NCI-H146 treated with DMSO at 0.1 percent for 48 hours (cell line): Measurements from ENCODE around the gene ADAP1.
"Not testable (repeated sequence)": the region's sequence is repeated elsewhere in the genome, so short reads cannot be mapped to it uniquely, and the experiment has no call there.

Experiments
- DNase-seq: peaks from one replicate; lab custom pipeline; 2025; ENCODE audit not compliant: unreplicated experiment; lab: John Stamatoyannopoulos, UW

ADAP1 gene

DNA sequence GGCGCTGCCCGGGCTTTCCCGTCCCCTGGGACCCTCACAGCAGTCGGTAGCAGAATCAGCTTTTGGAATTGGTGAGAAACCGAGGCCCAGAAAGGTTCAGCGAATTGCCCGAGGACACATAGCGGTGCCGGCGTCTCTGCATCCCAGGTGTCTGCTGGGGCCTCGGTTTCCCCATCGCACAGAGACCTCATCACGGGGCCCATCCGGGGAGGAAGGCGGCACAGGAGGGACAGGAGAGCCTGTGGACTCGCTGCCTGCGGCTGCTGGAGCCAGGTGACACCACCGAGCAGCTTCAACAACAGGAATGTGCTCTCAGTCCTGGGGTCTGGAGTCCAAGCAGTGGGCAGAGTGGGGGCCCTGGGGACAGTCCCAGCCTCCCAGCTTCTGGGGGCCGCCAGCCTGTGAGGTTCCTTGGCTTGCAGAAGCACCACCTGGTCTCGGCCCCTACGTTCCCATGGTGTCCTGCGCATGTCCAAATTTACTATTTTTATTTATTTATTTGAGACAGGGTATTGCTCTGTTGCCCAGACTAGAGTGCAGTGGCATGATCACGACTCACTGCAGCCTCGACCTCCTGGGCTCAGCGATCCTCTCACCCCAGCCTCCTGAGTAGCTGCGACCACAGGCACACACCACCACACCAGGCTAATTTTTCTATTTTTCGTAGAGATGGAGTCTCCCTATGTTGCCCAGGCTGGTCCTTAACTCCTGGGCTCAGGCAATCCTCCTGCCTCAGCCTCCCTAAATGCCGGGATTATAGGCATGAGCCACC lies 21.4 kb upstream of the ADAP1 start:
- DNase-seq = no peak

DNA sequence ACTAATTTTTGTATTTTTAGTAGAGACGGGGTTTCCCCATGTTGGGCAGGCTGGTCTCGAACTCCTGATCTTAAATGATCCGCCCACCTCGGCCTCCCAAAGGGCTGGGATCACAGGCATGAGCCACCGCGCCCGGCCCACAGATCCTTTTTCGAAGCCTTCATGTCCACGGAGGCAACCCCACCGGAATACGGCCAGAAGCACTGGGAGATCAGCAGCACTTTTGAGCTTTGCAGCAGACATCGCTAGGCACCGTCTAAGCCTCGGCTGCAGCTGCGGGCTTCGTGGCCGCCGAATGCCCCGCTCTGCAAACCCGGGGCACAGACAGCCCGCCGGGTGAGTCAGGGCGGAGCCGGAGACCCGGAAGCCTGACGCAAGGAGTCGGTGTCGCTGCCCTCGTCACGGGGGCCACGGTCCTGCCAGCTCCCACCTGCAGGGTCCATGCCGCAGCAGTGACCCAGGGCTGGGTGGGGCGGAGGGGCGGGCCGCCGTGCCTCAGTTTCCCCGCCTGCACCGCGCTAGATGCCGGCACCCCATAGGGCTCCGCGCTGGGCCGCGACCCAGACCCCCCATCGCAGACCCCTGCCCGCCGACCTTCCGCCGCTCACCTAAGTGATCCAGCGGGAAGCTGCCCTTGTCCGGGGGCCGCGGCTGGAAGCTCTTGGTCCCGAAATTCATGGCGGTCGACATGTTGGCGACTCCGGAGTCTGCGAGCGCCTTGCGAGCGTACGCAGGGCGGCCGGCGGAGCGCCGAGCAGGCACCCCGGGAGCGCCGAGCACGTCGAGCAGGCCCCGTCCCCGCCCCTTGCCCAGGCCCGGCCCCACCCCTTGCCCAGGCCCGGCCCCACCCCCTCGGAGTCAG lies 20.6 kb upstream of the ADAP1 start, which contains the start of gene COX19:
Gene COX19 (minus strand): TSS at position 730 of the 862 bp plus-strand sequence. CDS start 40 bp downstream, at position 690.
- DNase-seq = peak; percentile 34

DNA sequence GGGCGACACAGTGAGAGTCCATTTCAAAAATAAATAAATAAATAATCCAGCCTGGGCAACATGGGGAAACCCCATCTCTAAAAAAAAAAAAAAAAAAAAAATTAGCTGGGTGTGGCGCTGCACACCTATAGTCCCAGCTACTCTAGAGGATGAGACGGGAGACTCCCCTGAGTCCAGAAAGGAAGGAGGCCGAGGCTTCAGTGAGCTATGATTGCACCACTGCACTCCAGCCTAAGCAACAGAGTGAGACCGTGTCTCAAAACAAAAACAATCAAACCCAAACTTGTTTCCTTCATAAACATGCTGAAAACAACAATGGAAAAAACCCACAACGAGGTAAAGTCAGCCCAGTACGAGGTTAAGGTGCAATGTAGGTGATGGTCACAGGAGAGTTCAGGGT lies 19.7 kb upstream of the ADAP1 start:
- DNase-seq = no peak

DNA sequence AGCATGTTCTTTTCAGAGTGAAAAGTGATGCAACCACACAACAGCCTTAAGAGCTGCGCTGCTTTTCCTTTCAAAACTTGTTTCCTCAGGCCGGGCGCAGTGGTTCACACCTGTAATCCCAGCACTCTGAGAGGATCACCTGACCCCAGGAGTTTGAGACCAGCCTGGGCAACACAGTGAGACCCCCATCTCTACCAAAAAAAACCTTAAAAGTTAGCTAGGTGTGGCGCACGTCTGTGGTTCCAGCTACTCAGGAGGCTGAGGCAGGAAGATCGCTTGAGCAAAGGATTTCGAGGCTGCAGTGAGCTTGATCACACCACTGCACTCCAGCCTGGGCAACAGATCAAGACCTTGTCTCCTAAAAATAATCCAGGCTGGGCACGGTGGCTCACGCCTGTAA lies 18.8 kb upstream of the ADAP1 start:
- DNase-seq = no peak

DNA sequence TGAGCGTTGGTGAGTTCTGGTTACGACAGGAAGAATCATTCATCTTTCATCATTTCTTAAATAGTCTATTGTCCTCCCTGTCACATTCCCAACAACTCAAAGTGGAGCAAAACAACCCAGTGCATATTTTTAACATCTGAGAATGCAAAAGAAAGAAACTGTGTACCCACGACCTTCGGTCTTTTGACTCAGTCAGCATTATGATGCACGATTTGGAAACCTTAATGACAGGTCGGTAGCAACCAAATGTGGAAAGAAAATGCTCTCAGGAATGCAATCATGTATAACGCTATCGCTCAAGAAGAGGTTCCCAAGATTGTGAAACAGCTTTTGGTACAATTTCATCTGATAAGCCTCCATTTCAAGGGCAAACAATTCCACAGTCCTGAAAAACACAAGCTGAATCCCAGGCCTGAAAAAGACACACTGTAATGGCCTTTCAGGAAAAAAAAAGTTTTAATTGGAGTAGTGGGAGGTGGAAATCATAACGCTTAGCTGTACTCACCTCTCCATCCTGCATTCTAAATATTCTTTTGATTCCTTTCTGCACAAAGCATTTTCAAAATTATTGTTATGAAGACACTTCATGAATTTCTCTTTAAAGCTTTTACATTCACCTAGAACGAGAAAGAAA lies 18.3 kb upstream of the ADAP1 start:
- no peak for DNase-seq

DNA sequence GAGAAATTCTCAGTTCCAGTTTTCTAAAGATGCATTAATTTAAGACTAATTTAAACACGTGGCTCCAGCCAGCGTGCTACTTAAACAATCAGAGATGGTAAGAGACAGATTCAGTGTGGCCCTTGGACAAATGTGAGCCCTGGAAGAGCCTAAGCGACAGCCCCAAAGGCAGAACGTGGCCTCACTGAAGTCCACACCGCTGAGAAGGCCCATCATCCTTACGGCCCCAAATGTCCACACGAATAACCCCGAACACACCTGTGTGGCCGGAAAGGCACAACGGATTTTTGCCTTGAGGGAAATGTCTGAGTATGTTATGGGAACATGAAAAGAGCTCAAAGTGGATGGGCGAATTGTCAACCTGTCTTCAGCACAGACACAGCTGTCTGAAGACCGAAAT lies 17.6 kb upstream of the ADAP1 start:
- no peak for DNase-seq

DNA sequence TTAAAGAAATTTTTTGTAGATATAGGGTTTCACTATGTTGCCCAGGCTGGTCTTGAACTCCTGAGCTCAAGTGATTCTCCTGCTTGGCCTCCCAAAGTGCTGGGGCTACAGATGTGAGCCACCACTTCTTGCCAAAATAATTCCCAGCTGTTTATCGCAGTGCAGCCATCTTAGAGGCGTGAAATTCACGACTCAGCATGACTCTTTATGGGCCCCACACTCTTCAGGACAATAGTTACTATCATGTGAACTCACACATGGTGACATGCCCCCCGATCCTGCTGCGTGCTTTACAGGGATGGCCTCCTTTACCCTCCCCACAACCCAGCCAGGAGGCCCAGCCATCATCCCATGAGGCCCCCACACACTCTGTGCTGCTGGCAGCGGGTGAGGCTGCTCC lies 16.3 kb upstream of the ADAP1 start:
- no peak for DNase-seq

DNA sequence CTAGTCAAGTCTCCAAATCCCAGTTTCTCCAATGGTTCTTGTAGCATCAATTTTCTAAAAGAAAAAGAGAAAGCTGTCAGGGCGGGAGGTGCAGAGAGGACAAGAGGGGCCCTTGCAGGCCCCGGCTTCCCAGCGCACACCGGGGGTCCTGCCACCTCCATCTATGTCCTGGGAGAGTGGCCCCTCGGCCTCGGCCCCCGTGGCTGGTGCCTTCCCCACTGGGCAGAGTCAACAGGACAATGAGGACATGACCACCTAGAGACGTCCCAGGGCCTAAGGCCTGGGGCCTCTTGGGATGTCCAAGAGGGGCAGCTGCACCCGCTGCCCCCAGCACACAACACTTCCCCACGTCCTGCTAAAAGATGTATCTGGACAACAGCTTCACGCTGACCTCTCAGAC lies 14.9 kb upstream of the ADAP1 start:
- DNase-seq = no peak

DNA sequence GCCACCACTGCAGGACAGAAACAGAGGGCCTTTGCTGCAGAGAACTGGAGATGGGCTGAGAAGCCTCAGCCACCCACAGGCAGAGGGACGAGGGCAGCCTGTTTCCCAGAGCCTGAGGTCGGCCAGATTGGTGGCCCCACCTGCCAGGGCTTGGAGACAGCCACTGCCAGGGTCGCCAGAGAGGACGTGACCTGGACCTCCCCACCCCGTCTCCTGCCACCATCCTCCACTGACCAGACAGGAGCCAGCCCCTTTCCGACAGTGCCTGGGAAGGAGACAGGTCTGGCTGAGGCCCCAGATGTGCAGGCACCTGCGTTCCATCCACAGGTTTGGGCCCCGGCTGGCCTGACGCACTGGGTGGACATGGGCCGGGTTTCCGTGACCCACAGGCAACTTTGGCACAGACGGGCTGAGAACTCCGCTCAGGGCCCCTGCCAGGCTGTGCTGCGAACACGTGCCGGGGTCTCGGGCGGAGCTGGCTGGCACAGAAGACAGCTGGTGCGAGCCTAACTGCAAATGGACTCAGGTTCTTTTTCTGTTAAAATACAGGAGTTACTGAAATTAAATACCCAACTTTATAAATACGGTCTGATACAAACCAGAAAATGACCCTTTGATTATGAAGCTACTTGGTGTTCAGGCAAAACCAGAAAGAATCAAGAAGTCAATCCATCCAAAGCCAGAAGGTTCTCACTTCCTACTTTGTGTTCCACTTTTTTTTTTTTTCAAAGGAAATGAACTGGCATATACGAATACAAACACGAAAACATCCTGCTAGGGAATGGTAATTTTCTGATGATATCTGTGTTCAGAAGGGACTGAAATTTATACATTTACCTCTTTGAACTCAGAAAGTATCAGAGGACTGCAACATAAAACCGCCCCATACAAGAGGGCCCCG lies 14.0 kb upstream of the ADAP1 start:
- no peak for DNase-seq

DNA sequence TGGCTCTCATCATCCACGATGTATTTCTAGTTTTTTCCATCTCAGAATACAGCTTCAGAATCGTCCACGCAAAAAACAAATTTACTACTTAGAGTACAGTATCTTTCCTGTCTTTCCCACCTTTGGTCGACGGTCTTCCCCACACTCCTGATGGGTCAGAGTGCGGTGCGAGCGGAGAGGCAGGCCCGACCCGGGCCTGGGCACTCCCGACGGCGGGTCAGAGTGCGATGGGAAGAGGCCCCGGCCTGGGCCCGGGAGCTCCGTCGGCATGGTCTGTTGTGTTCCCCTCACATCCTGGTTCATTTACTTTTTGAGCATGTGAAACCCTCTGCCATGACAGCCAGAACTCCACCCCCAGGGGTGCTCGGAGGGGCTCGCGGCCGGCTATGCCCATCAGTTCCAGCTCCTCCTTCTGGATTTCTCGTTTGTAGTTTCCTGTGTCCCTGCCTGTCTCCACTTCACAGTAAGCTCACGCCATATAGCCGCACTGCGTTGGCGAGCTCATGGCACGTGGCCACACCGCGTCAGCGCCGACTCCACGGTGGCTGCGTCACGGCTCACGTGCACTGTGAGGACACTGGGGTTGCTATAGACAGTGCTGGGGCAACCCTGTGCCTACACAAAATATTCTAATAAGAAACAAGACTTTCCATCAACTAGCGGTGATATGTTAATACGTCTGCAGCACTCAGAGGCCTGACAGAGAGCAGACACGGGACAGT lies 13.0 kb upstream of the ADAP1 start:
- DNase-seq = no peak

DNA sequence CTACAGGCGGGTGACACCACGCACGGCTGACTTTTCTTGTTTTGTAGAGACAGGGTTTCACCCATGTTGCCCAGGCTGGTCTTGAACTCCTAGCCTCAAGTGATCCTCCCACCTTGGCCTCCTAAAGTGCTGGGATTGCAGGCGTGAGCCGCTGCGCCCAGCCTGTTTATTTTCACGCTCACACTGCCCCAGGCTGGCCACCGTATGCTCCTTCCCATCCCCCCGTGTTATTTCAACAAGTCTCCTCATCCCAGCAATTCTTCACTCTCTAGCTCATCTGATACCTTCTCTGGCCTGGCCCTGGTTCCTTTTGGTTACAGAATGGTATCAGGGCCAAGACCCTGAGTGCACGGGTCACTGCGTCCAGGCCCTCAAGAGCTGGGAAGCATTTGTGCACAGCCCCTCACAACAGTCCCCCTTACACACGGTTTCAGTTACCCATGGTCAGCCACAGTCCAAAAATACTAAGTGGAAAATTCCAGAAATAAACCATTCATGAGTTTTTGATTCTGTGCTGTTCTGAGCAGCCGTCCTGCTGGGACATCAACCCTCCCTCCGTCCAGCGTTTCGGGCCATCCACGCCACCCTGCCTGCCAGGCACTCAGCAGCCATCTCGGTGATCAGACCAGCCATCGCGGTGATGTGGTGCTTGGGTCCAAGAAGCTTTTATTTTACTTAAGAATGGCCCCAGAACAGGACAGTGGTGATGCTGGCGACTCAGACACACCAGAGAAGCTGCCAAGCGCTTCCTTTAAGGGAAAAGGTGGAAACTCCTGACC lies 12.0 kb upstream of the ADAP1 start:
- no peak for DNase-seq

DNA sequence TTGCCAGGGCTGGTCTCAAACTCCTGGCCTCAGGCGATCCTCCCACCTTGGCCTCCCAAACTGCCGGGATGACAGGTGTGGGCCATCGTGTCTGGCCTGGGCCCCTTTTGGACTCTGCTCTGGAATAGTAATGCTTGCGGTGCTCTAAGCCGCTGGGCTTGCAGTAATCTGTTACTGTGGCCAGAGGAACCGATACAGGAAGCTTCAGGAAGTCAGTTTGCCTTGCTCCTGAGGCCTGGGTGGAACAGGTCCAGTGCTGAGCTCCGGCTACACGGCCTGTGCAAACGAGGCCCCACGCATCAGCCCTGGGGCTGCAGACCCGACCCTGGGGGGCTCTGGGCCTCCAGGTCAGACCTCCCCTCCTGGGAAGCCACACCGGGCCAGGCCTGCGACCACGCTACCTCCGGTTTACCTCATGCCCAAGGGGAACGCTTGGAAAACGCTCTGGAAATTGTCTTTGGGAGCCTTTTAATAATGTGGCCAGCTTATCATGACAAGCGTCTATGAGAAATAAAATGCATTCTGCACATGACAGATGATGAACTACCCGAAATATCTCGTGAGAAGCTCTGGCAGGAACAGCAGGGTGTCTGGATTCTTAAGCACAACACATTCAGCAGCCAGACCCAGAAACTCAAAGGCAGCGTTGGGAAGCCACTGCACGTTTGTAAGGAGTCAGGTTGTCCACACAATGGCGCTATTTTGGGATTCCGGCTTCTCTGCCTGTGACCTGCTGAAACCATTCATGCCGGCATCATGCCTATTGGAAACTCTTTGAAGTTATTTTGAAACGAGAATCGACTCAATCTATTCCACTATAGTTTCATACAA lies 10.1 kb upstream of the ADAP1 start:
- DNase-seq = no peak

DNA sequence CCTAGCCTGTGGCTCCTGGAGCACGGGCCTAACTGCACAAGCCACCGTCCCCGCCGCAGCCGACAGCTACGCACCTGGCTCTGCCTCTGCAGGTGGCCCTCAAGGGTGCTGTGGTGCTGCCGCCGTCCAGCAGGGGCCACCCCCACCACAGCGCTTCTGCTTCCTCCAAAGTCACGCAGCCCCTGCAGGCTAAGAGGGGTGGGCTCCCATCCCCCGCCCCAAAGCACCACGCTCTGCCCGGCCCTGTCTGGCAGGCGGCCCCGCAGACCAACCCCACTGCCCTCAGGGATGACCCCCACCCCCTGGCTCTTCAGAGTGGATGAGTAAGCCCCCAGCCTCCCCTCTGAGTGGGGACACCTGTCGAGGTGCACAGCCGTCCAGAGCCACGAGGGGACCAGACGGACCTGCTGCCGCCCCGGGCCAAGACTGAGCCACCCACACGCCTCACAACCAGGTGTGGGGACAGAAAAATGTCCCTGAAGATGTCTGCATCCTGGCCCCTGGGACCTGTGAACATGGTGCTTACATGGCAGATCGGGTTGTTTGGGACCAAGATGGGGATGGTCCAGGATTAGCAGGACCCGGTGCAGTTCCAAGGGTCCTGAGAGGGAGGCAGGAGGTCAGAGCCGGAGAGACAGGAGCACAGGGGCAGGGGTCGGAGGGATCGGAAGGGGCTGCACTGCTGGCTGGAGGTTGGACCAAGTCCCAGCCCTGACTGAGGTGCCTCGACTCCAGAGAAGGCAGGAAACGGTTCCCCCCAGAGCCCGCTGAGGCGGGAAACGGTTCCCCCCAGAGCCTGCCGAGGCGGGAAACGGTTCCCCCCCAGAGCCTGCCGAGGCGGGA lies 9.0 kb upstream of the ADAP1 start:
- DNase-seq = peak; percentile 4

DNA sequence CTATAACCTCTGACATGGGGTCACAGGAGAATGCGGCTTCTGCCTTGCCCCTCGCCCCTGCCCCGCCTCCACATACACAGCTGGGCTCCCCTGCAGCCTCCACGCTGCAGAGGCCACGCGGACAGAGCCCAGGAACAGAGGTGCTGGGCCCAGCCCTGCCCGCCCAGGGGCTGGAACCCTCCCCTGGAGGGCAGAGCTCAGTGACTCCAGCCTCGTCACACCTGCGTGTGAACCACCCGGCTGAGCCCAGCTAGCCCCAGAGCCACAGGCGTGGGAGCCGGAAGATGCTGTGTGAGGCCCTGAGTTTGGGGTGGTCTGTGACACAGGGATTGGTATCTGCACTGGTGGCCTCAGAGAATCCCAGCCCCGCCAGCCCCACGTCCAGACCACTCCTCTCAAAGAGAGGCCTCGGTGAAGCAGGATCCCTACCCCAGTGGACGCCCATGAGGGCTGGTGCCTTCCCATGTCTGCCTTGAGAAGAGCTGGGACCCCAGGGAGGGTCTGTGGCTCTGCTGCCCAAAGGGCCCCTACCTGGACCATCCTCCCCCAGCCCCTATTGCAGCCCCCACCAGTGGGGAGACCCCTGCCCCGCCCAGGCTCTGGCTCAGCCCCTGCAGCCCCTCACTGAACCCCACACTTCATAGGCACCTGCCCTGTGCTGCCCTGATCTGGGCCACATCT lies 8.1 kb upstream of the ADAP1 start:
- no peak for DNase-seq

DNA sequence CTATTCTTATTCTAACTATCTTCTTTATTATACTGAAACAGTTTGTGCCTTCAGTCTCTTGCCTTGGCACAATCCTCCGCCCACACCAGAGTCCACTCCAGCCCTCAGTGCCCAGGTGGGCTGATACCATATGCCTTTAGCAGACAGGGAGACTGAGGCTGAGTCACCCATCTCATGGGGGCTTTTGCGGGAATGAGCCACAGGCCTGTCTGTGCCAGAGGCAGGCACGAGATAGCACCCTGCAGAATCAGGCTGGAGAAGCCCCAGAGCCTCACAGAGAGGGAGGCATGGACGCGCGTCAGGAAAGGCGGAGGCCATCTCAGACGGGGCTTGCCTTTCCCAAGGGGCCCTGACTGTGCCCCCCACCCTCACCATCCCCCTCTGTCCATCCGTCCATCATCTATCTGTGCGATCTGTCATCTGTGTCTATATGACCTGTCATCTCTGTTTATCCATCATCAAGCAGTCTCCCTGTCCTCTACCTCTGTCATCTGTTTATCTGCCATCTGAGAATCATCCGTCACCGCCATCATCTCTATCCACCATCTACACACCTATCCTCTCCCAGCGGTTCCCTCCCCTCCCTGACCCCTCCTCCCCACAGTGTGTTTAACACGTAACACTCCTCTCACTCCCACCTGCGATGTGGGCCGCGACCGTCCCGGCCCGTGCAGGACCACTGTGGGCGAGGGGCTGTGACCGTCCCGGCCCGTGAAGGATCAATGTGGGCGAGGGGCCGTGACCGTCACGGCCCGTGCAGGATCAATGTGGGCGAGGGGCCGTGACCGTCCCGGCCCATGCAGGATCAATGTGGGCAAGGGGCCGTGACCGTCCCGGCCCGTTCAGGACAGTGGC lies 7.3 kb upstream of the ADAP1 start:
- no peak for DNase-seq

DNA sequence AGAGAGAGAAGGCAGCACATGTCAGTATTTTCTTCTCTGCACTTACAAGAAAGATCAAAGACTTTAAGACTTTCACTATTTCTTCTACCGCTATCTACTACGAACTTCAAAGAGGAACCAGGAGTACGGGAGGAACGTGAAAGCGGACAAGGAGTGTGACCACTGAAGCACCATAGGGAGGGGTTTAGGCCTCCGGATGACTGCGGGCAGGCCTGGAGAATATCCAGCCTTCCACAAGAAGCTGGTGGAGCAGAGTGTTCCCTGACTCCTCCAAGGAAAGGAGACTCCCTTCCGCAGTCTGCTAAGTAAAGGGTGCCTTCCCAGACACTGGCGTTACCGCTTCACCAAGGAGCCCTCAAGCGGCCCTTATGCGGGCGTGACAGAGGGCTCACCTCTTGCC lies 6.5 kb upstream of the ADAP1 start:
- not testable (repeated sequence) for DNase-seq
